HG02588 (cell line): Measurements from ENCODE around the gene SRGAP3.

Experiments
- ATAC-seq: cut with Tn5 transposase; IDR thresholded peaks from one replicate; pipeline ENCODE4 v1.9.1; 2021; ENCODE audit warnings: mild to moderate bottlenecking, moderate library complexity; ENCODE audit not compliant: unreplicated experiment

The SRGAP3 gene

GRCh38 chr3:9066775-9067174, 182.7 kb downstream of the SRGAP3 start:
- no peak for ATAC-seq

- no peak for ATAC-seq
Measured at GRCh38 chr3:9066141-9066540, 183.3 kb downstream of the SRGAP3 start.

- no peak for ATAC-seq
Measured at GRCh38 chr3:9064850-9065249, 184.6 kb downstream of the SRGAP3 start.

GRCh38 chr3:9064251-9064650, 185.2 kb downstream of the SRGAP3 start:
- ATAC-seq = no peak

DNA sequence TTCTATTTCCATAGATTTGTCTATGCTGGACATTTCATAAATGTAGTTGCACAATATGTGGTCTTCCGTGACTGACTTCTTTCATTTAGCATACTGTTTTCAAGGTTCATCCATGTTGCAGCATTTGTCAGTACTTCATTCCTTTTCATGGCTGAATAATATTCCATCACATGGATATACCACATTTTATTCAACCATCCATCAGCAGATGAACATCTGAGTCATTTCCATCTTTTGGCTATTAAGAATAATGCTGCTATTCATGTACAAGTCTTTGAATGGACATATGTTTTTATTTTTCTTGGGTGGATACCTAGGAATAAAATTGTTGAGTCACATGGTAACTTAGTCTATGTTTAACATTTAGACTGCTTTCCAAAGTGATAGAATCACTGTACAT, 186.9 kb downstream of the SRGAP3 start:
- no peak for ATAC-seq

DNA sequence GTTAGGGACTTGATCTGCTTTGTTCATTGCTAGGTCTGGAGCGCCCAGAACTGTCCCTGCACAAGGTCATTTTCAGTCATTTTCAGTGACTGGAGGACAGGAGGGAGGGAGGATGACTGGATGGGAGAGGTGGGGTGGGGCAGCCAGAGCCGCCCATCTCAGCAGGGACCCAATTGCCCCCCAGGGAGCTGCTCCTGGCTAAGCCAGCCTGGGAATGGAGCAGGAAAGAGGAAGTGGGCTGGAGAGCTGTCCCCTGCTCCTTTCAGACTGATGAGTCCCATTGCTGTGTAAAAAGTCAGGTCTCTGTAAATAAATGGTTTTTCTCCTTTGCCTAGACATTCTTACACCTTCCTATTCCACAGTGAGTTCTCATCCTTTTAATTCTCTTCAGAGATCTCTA, 187.8 kb downstream of the SRGAP3 start:
- no peak for ATAC-seq

DNA sequence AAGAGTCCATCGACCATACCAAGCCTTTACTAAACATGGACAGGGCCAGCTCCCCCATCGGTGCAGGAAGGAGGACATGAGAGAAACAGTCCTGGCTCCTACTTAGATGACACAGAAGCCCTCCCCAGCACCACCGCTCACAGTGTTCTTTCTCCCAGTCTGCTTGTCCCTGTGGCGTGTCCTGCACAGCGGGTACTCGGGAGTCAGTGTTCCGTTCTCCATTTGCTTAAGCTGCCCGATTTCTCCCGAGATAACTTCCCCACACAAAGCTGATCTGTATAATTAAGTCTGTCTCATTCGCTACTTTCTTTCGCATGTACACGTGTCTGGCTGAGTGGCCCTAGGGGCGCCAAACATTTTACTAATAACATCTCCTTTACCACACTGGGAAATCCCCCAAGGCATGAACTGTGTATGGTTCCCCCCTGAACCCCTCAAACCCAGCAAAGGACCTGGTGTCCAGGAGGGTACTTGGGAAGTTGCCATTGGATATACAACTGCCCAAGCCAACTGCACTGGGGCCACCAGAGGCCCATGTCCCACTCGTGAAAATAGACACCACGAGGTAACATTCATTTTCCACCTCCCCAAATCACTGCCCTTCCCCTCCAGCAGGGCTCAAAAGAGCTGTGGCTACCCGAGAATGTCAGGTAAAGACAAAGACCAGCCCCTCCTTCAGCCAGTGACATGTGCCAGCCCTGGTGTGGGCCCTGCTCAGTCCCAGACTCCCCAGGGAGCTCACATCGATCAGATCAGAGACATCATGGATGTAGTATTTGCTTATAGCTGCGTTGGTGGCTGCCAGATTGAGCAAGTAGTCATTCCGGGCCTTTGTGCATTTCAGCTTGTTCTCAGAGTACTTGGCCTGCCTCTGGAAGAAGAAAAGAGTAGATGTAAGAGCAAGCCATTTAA, 189.7 kb downstream of the SRGAP3 start:
- ATAC-seq = no peak

DNA sequence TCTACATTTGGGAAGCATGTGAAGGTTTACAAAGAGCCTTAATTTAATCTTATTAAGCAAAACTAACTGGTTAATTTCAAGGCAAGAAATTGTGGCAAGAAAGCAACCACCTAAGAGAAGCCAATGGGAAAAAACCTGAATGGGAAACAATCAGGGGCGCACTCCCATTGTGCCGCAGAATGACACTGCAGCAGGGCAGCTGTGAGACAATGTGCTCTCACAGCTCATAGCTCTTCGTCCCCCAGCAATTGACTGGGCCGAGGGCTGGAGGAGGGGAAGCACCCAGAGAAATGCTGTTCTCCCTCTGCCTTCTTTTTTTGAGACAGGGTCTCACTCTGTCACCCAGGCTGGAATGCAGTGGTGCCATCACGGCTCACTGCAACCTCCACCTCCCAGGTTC, 192.9 kb downstream of the SRGAP3 start:
- ATAC-seq = no peak

DNA sequence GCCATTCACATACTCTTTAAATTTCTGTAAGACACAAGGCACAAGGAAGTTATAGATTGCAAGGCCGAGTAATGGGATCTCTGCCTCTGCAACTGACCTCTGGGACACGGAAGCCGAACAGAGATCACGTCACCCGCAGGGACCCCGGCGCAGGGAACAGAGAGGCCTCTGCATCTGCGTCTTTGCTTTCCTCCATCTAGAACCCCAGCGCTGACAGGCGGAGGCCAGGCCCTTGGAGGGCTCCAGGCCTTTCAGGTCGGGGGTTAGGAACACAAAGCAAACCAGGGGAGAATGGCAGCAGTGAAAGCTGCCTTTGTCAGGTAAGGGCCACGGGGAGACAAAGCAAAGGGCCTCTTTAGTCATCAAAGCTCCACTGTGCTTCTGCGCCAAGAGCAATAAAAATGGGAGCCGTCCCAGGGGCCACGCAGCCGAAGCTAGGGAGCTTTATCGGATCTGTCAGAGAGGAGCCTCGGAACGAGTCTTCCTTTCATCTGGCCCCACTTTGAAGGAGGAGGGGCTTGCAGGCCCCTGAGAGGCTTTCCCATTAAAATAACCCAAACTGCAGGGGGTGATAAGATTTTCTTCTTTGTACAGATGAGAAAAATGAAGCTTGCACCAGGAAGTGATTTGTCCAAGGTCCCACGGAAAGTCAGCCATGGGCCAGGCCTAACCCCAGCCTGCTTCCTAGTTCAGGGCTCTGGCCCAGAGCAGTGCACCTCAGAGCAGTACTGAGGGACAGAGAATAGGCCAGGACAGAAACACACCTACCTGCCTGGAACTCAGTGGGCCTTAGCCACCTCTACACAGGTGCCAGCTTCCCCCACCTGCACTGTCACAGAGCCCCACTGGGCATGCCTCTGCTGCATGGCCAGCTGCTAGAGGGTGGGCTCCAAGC, 201.7 kb downstream of the SRGAP3 start:
- no peak for ATAC-seq

DNA sequence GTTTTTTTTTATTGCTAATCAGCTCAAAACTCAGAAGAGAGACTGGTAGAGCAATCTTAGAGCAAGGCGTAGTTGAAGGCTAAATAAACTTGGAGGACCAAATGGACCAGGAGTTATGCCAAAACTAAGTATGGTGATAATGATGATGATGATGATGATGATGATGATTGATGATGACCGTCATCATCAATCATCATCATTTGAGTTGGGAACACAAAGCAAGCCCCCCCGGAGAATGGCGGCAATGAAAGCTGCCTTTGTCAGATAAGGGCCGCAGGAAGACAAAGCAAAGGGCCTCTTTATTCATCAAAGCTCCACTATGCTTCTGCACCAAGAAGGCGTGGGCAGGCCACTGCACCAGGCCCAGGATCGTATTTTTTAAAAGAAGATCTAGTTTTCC, 204.1 kb downstream of the SRGAP3 start:
- ATAC-seq = no peak

GRCh38 chr3:9043063-9043462, 206.4 kb downstream of the SRGAP3 start:
- no peak for ATAC-seq

DNA sequence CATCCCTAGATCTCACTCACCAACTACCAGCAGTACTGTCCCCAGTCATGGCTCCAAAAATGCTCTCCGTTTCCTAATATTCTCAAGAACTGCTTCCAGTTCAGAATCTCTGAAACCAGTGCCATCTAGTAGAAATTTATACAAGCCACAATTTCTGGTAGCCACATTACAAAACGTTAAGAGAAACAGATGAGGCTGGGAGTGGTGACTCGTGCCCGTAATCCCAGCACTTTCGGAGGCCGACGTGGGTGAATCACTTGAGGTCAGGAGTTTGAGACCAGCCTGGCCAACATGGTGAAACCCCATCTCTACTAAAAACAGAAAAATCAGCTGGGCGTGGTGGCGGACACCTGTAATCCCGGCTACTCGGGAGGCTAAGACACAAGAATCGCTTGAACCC, 207.8 kb downstream of the SRGAP3 start:
- ATAC-seq = no peak

GRCh38 chr3:9040996-9041395, 208.4 kb downstream of the SRGAP3 start:
- no peak for ATAC-seq

DNA sequence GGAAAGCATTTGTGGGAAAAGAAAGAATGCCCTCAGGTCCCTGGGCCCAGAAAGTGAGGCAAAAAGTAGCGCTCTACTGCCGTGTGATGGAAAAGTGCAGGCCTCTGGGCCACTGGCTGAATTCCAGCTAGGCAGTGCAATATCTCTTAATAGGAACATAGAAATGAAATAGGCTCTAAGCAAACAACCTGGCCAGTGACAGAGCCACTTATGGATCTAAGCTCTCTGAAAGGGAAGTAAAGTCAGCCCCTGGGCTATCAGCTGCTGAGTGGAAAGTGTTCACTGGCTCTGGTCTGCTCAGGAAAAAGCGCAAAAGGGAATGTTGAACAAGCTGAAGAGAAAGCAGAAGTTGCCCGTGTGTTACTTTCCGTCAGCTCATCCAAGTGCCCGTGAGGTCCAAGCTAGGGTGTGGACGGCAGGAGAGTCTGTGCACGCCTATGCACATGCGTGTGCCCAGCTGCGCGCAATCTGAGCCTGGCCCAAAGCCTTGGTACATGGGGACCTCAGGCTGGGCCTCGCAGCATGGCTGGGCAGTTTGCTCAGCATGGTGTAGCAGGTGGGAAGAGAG, 212.2 kb downstream of the SRGAP3 start:
- ATAC-seq = no peak

DNA sequence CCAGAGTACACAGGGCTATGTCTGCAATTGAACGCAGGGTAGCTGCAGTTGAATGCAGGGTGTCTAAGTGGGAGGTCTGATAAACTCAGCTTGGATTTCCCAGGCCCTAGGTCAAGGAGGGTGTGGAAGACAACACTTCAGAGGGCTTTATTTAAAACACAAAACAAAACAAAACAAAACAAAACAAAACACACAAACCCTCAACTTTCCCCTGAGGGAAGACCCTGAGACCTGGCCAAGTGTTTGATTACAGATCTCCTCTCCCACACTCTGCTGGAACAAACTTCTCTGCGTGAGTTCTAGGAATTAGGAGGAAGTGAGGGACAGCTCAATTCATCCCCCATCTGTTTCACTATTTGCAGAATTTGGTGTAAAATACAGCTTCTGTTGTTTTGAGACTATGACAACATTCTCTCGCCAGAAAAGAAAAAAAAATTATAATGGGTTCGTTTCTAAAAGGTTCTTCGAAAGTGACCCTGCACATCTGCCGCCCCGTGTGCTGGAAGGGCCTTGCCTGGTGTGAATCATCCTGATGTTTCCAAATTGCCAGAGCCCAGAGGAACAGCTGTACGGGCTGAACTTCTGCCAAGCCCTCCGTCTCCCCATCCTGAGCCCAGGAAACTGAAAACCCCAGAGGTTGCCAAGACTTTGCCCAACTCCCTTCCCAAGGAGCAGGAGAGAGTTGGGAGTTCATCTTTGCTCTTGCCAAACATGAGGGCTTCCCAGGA, 212.9 kb downstream of the SRGAP3 start:
- ATAC-seq = no peak

- ATAC-seq = no peak
Measured at GRCh38 chr3:9035961-9036360, 213.5 kb downstream of the SRGAP3 start.

DNA sequence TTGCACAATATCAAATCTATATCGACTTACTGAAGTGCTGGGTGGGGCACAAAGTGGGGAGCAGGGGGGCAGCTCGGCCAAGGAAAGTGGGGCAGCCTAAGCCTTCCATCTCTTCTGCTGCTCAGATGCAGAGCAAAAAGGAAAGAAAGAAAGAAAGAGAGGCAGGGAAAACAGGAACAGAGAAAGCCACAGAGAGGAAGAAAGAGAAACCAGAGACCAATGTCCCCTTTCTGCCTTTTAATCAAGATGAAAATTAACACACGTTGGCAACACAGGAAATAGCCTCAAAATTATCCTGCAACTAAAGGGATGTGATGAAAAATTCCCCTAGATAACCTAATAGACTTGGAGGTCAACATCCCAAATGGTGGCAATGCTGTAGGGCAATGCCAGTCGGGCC, 214.0 kb downstream of the SRGAP3 start:
- ATAC-seq = no peak

GRCh38 chr3:9033867-9034266, 215.6 kb downstream of the SRGAP3 start:
- no peak for ATAC-seq

DNA sequence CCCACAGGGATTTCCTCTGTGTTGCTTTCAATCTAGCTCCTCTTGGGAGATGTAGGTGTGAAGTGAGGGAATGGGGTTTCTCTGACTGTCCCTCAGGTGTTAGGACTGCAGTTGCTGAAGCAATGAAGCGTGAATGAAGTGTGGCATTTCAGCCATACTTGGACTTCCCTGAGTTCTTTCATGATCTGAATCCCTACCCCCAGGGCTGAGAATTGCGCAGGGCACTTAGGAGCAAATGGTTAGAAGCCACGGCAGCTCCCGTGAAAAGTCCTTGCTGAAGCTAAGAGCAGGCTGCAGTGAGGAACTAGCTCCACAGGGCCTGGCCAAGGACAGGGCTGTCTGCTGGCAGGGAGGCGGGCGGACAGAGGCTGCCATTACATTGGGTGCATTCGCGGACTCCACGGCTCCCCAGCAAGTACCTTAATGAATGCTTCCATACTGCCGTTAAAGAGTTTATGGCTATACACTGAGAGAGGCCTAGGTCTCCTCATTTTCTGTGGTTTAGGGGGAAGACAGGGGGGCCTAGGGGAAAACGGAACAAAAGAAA, 217.1 kb downstream of the SRGAP3 start:
- ATAC-seq = no peak

GRCh38 chr3:9030034-9030433, 219.4 kb downstream of the SRGAP3 start:
- no peak for ATAC-seq

GRCh38 chr3:9028134-9028533, 221.3 kb downstream of the SRGAP3 start:
- ATAC-seq = no peak
